Stimulated activated CD8-positive, alpha-beta memory T cell treated with anti-CD3 and anti-CD28 coated beads, Interleukin-12 subunit alpha, Interleukin-12 subunit beta, amount 100 ng/mL, for 24 hours (primary cell): ENCODE measurements around the gene TNFRSF4.

ENCODE experiments used
- DNase-seq: peaks from one replicate; pipeline ENCODE4 v3.0.0-alpha.2; 2020; ENCODE audit errors: extremely low read depth

TNFRSF4 gene

GRCh38 chr1:1232796-1233566 is 19.0 kb upstream of the TNFRSF4 start:
- no peak for DNase-seq

- DNase-seq, result no peak
These were observed 18.3 kb upstream of the TNFRSF4 start, which contains the start of gene B3GALT6 for GRCh38 chr1:1232208-1232795. B3GALT6 (plus strand) TSS chr1:1232237; CDS start chr1:1232279, 42 bp downstream.

GRCh38 chr1:1231400-1232207 is 17.7 kb upstream of the TNFRSF4 start, which contains the start of gene SDF4:
SDF4 (minus strand) TSS chr1:1232001; CDS start chr1:1228772, 3,229 bp downstream.
- peak; percentile 91 for DNase-seq

GRCh38 chr1:1230656-1231399 is 16.9 kb upstream of the TNFRSF4 start:
- DNase-seq, result no peak

- no peak for DNase-seq
These were observed 15.8 kb upstream of the TNFRSF4 start for GRCh38 chr1:1229770-1230169.

GRCh38 chr1:1228596-1229321 is 14.8 kb upstream of the TNFRSF4 start:
- no peak for DNase-seq

- no peak for DNase-seq
These were observed 14.2 kb upstream of the TNFRSF4 start for GRCh38 chr1:1228187-1228586.

GRCh38 chr1:1227386-1227785 is 13.4 kb upstream of the TNFRSF4 start:
- no peak for DNase-seq

- DNase-seq, result no peak
These were observed 12.8 kb upstream of the TNFRSF4 start for GRCh38 chr1:1226566-1227362.

- DNase-seq, result no peak
These were observed 12.0 kb upstream of the TNFRSF4 start for GRCh38 chr1:1225913-1226312.

GRCh38 chr1:1225238-1225845 is 11.4 kb upstream of the TNFRSF4 start:
- no peak for DNase-seq

GRCh38 chr1:1223891-1224290 is 9.9 kb upstream of the TNFRSF4 start:
- DNase-seq, result no peak

- no peak for DNase-seq
These were observed 9.4 kb upstream of the TNFRSF4 start for GRCh38 chr1:1223321-1223720.

- no peak for DNase-seq
These were observed 8.7 kb upstream of the TNFRSF4 start for GRCh38 chr1:1222575-1223225.

GRCh38 chr1:1221887-1222574 is 8.1 kb upstream of the TNFRSF4 start:
- no peak for DNase-seq

GRCh38 chr1:1220197-1220596 is 6.2 kb upstream of the TNFRSF4 start:
- no peak for DNase-seq

- no peak for DNase-seq
These were observed 5.4 kb upstream of the TNFRSF4 start for GRCh38 chr1:1219341-1219740.

- DNase-seq, result no peak
These were observed 4.7 kb upstream of the TNFRSF4 start for GRCh38 chr1:1218524-1219200.
